ENCODE results near the gene MYDGF. TPM values are rescaled to one million over a fixed set of nuclear protein-coding genes. Genes with fewer than 3 reads are reported as not detected.
A peak's percentile ranks its signal among the peaks of the same experiment; 100 is the strongest.

The MYDGF gene
- total RNA-seq, 4 donors from 2014 or later = 21.8 to 63.5 (median 44.4) TPM

DNA sequence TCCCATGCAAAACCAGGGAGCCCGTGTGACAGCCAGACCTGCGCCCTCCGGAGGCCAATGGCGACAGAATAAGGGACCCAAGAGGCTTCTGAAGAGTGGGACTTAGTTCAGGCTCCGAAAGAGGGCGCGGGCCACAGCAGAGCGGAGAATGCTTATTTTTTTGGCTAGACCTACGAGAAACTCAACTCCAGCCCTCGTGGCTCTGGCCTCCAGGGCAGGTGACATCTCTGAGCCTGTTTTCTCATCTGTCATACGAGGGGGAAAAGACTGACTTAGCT, 30.5 kb upstream of the MYDGF start:
- intact Hi-C loops (cut with DNase I; ENCODE audit: low total_unique reads) = no loop called here
- no peaks in the 10 kb centered on the region for H3K9me3 ChIP-seq
- no peak for DNase-seq
- no peak overlapping the region for H3K27ac ChIP-seq
- TF ChIP-seq CTCF (IDR thresholded peaks at IDR 0.05) = no peak
- no peaks in the 10 kb centered on the region for H3K4me1 ChIP-seq
- no peaks in the 10 kb centered on the region for H3K27me3 ChIP-seq
- no peak overlapping the region for H3K4me3 ChIP-seq
- H3K36me3 ChIP-seq = no peaks in the 10 kb centered on the region

- Histone ChIP-seq H3K27ac (no peak overlapping the region), H3K9me3 (no peaks in the 10 kb centered on the region), H3K4me3 (no peak overlapping the region), H3K36me3 (no peaks in the 10 kb centered on the region), H3K4me1 (no peaks in the 10 kb centered on the region), H3K27me3 (no peaks in the 10 kb centered on the region)
- DNase-seq = no peak
- TF ChIP-seq POLR2A (IDR thresholded peaks at IDR 0.05) (no peak), CTCF (IDR thresholded peaks at IDR 0.05) (no peak)
- intact Hi-C loops (cut with DNase I; ENCODE audit: low total_unique reads) = no loop called here
Measured at GRCh38 chr19:4699826-4700692, 29.9 kb upstream of the MYDGF start.

DNA sequence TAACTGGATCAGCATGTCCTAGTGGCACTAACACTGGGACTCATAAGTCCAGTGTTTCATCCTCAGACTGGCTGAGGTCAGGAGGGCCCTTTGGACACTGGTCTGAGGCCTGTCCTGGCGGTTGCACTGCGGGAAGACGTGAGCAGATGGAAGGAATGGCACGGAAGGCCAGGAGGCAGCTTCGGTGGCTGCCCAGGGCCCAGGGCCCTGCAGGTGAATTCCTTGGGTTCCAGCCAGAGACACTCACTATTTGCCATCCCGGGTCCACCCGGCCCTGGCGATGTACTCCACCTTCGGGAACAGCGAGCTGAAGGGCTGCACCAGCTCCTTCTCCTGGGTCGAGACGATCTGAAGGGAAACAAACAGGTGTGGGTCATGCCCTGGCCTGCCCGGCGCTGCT, 27.2 kb upstream of the MYDGF start:
- no peak for TF ChIP-seq POLR2A (IDR thresholded peaks at IDR 0.05)
- no peak for TF ChIP-seq CTCF (IDR thresholded peaks at IDR 0.05)
- Histone ChIP-seq H3K27me3 (no peaks in the 10 kb centered on the region), H3K4me1 (no peaks in the 10 kb centered on the region), H3K4me3 (no peak overlapping the region), H3K36me3 (no peaks in the 10 kb centered on the region), H3K27ac (no peak overlapping the region), H3K9me3 (no peaks in the 10 kb centered on the region)
- intact Hi-C loops (cut with DNase I; ENCODE audit: low total_unique reads) = no loop called here
- no peak for DNase-seq

DNA sequence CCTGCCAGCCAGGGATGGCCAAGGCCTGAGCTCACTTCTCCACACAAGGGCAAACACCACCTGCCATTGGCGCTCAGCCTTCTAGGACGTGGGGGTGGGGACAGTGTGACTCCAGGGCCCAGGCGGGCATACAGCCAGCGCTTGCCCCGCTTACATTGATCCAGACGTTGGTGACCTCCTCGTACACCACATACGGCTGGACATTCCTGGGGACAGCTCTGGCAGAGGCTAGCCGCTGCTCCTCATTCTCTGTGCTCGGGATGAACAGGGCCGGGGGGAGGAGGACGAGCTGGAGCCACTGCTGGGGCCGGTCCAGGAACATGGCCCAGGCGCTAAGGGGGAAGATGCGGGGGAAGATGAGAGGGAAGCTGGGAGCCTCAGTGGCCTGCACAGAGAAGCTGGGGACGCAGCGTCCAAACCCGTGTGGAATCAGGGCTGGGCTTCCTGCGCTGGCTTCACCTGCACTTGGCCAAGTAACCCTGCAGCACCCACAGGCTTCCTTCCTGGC, 25.1 kb upstream of the MYDGF start:
- no peak overlapping the region for H3K4me3 ChIP-seq
- H3K27ac ChIP-seq = peak overlapping the region; percentile 32 to 53
- DNase-seq = peak in 1 of 2 donors; percentile 37

More for the DNA sequence above, 25.1 kb upstream of the MYDGF start:
- no peaks in the 10 kb centered on the region for H3K4me1 ChIP-seq
- H3K9me3 ChIP-seq = no peaks in the 10 kb centered on the region
- TF ChIP-seq POLR2A (IDR thresholded peaks at IDR 0.05) (no peak), CTCF (IDR thresholded peaks at IDR 0.05) (no peak)
- H3K36me3 ChIP-seq = no peaks in the 10 kb centered on the region
- H3K27me3 ChIP-seq = no peaks in the 10 kb centered on the region
- intact Hi-C loops (cut with DNase I; ENCODE audit: low total_unique reads) = no loop called here
